Lower leg skin (tissue), 3 donors: ENCODE data around the gene SURF2.

Source experiments
- POLR2A ChIP-seq, 2 donors: fragments of 450-650 bp; IDR thresholded peaks; one replicate each; pipeline ENCODE4 v1.6.1; 2016 to 2017; ENCODE audit warnings: antibody characterized with exemption in 2 of 2, mild to moderate bottlenecking in 1 of 2, moderate library complexity in 1 of 2
- TF ChIP-seq, protein P1 (sequence below), 3 donors: fragments of 450-650 bp; IDR thresholded peaks; one replicate each; pipeline ENCODE4 v1.5.1; 2016; ENCODE audit warnings: antibody characterized with exemption in 3 of 3, mild to moderate bottlenecking in 3 of 3, moderate library complexity in 2 of 3

DNA sequence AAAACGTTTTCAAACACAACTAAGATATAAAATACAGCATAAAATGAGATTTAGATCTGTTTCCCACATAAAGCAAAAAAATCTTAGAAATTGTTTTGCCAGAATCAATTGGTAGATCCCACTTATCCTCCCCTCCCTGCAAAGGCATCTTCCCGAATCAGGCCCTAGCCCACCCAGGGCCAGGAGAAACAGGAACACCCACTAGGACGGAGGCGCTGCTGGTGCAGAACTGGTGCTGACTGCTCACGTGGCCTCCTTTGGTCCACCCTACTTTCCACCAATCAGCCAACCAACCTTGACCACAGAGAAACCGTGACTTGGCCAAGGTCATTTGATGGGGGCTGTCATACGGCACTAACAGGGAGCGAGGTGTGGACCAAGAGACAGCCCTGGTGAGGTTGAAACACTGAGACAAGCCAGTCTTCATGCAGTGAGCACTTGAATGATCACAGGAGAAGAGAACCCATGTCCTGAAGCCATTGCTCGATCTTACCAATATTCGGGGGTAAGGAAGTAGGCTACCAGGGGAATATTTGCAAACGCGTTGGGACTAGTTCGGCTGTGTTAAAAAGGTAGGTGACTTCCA, 5.2 kb downstream of the SURF2 start:
- TF ChIP-seq, protein P1, sequence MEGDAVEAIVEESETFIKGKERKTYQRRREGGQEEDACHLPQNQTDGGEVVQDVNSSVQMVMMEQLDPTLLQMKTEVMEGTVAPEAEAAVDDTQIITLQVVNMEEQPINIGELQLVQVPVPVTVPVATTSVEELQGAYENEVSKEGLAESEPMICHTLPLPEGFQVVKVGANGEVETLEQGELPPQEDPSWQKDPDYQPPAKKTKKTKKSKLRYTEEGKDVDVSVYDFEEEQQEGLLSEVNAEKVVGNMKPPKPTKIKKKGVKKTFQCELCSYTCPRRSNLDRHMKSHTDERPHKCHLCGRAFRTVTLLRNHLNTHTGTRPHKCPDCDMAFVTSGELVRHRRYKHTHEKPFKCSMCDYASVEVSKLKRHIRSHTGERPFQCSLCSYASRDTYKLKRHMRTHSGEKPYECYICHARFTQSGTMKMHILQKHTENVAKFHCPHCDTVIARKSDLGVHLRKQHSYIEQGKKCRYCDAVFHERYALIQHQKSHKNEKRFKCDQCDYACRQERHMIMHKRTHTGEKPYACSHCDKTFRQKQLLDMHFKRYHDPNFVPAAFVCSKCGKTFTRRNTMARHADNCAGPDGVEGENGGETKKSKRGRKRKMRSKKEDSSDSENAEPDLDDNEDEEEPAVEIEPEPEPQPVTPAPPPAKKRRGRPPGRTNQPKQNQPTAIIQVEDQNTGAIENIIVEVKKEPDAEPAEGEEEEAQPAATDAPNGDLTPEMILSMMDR (IDR thresholded peaks at IDR 0.05): no peak
- no peak for TF ChIP-seq POLR2A (IDR thresholded peaks at IDR 0.05)
